B cell (primary cell): ENCODE measurements around the gene GAL3ST2. TPM values are rescaled to one million over a fixed set of nuclear protein-coding genes. Genes with fewer than 3 reads are reported as not detected.

ENCODE experiments used
- ATAC-seq: fragments of 200-7000 bp; cut with Tn5 transposase; one replicate; pipeline ENCODE4 v1.10.0; 2021; ENCODE audit warnings: low read depth, mild to moderate bottlenecking, moderate number of reproducible peaks, moderate library complexity
- CTCF ChIA-PET: fragments of 350-600 bp; sonication (Branson Sonifier 250); formaldehyde crosslinking; loops from one replicate; lab custom pipeline; 2021; ENCODE audit warnings: antibody characterized with exemption, inconsistent platforms; lab: Charles Lee
- POLR2A ChIA-PET: fragments of 350-600 bp; sonication (Branson Sonifier 250); formaldehyde crosslinking; loops from one replicate; lab custom pipeline; 2021; ENCODE audit warnings: antibody characterized with exemption; lab: Charles Lee
- DNase-seq: peaks from one replicate; pipeline ENCODE4 v3.0.0; 2013
- H2AFZ ChIP-seq: 2 replicates; pipeline ENCODE4 v1.6.1; 2012; ENCODE audit warnings: mild to moderate bottlenecking, low read depth, low read length; ENCODE audit not compliant: insufficient read depth, poor library complexity, severe bottlenecking
- H3K27ac ChIP-seq, 2 donors: 1 replicate in 1 of 2; 2 replicates in 1 of 2; pipeline ENCODE4 v1.5.1; 2012 to 2013; ENCODE audit warnings: low read length in 2 of 2, mild to moderate bottlenecking in 2 of 2, moderate library complexity in 1 of 2
- H3K27me3 ChIP-seq, 4 experiments: fragments of 200-600 bp in 1 of 4; sonication (generic) in 1 of 4; replicated peaks in 1 of 4; 1 replicate in 2 of 4; 2 replicates in 2 of 4; pipeline versions ENCODE4 v1.6.1 to v1.7.0; 2013 to 2016; ENCODE audit warnings: low read length in 3 of 4, mild to moderate bottlenecking in 2 of 4, mixed read lengths in 1 of 4, moderate library complexity in 1 of 4; ENCODE audit not compliant: insufficient read depth in 4 of 4, control insufficient read depth in 3 of 4; ENCODE audit errors: control extremely low read depth in 1 of 4
- H3K36me3 ChIP-seq, 2 experiments: replicated peaks in 1 of 2; 1 replicate in 1 of 2; 2 replicates in 1 of 2; pipeline versions ENCODE4 v1.6.1 to v1.7.1; 2013; ENCODE audit warnings: low read length in 1 of 2; ENCODE audit not compliant: insufficient read depth in 2 of 2, control insufficient read depth in 1 of 2; ENCODE audit errors: control extremely low read depth in 1 of 2, extremely low read depth in 1 of 2
- H3K4me1 ChIP-seq, 2 donors: fragments of 200-600 bp in 1 of 2; sonication (generic) in 1 of 2; 1 replicate in 1 of 2; 2 replicates in 1 of 2; pipeline versions ENCODE4 v1.5.1 to v1.6.1; 2013 to 2017; ENCODE audit warnings: low read length in 2 of 2; ENCODE audit not compliant: control insufficient read depth in 2 of 2, insufficient read depth in 2 of 2
- H3K4me2 ChIP-seq: replicated peaks from 2 replicates; pipeline ENCODE3; 2012; ENCODE audit warnings: mild to moderate bottlenecking, low read depth, low read length; ENCODE audit not compliant: poor library complexity, severe bottlenecking
- H3K4me3 ChIP-seq, 5 experiments: fragments of 200-600 bp in 1 of 5; sonication (generic) in 1 of 5; 1 replicate in 3 of 5; 2 replicates in 2 of 5; pipeline versions ENCODE4 v1.5.1 to v1.7.0; 2011 to 2016; ENCODE audit warnings: low read length in 4 of 5, mild to moderate bottlenecking in 4 of 5, low read depth in 2 of 5, control low read depth in 1 of 5, moderate library complexity in 1 of 5; ENCODE audit not compliant: insufficient read depth in 1 of 5; ENCODE audit errors: control extremely low read depth in 1 of 5, extremely low read depth in 1 of 5
- H3K79me2 ChIP-seq: fragments of 200-600 bp; sonication (generic); one replicate; pipeline ENCODE4 v1.6.0; 2016; ENCODE audit warnings: low read length; ENCODE audit not compliant: control insufficient read depth, insufficient read depth
- H3K9ac ChIP-seq: fragments of 200-600 bp; sonication (generic); 2 replicates; pipeline ENCODE4 v1.6.1; 2017; ENCODE audit warnings: mild to moderate bottlenecking, low read length, moderate library complexity
- H3K9me3 ChIP-seq, 3 donors: one replicate each; pipeline versions ENCODE4 v1.6.1 to v1.7.1; 2013; ENCODE audit warnings: low read length in 2 of 3; ENCODE audit not compliant: control insufficient read depth in 2 of 3, insufficient read depth in 1 of 3; ENCODE audit errors: control extremely low read depth in 1 of 3
- H4K20me1 ChIP-seq: 2 replicates; pipeline ENCODE4 v1.6.0; 2012; ENCODE audit warnings: mild to moderate bottlenecking, low read length; ENCODE audit not compliant: insufficient read depth, control insufficient read depth, poor library complexity, severe bottlenecking
- H3K27ac Mint-ChIP-seq: one replicate; pipeline ENCODE4 v1.8.0; 2021; ENCODE audit warnings: mixed read lengths
- H3K27me3 Mint-ChIP-seq: one replicate; pipeline ENCODE4 v1.8.0; 2021; ENCODE audit warnings: mixed read lengths
- H3K4me1 Mint-ChIP-seq: one replicate; pipeline ENCODE4 v1.8.0; 2021; ENCODE audit warnings: mixed read lengths
- H3K4me3 Mint-ChIP-seq: one replicate; pipeline ENCODE4 v1.8.0; 2021; ENCODE audit warnings: mixed read lengths
- H3K9me3 Mint-ChIP-seq: one replicate; pipeline ENCODE4 v1.8.0; 2022; ENCODE audit warnings: mixed read lengths; ENCODE audit not compliant: insufficient read depth
- EZH2 ChIP-seq: IDR thresholded peaks from 2 replicates; pipeline ENCODE4 v1.6.1; 2012; ENCODE audit warnings: borderline replicate concordance, low read depth, mild to moderate bottlenecking, moderate library complexity, low read length; ENCODE audit not compliant: insufficient read depth, poor library complexity, severe bottlenecking
- WGBS: methylation state at CpG from one replicate; pipeline ENCODE4 v1.1.5; 2013; ENCODE audit warnings: missing lambda C conversion rate; ENCODE audit not compliant: insufficient coverage; 5-methylcytosine and 5-hydroxymethylcytosine counted together
- intact Hi-C: fragments of 100-400 bp; cut with micrococcal nuclease; formaldehyde crosslinking; loops from one replicate; pipeline ENCODE4 v1.10.0; 2022
- polyA plus RNA-seq: library from polyadenylated mRNA; depleted of rRNA; stranded (reverse); fragments of >200 nt; gene quantifications from 2 replicates; pipeline ENCODE4 v1.2.3, GENCODE V29; 2012
- total RNA-seq, 2 donors: library from RNA; stranded (reverse); fragments of 120-200 nt in 1 of 2; gene quantifications; 1 replicate in 1 of 2; 2 replicates in 1 of 2; pipeline versions ENCODE4 v1.2.3 to v1.2.4, GENCODE V29; 2013 to 2022
- TF ChIP-seq, protein P1 (sequence below): fragments of 200-600 bp; IDR thresholded peaks from one replicate; pipeline ENCODE4 v1.8.0; 2022; ENCODE audit warnings: antibody characterized with exemption, mild to moderate bottlenecking

The GAL3ST2 gene
- total and polyA plus RNA-seq, 2 donors (not counting 1 experiment from before 2014, with no cell fraction given): 0.10 TPM; not detected in 1

DNA sequence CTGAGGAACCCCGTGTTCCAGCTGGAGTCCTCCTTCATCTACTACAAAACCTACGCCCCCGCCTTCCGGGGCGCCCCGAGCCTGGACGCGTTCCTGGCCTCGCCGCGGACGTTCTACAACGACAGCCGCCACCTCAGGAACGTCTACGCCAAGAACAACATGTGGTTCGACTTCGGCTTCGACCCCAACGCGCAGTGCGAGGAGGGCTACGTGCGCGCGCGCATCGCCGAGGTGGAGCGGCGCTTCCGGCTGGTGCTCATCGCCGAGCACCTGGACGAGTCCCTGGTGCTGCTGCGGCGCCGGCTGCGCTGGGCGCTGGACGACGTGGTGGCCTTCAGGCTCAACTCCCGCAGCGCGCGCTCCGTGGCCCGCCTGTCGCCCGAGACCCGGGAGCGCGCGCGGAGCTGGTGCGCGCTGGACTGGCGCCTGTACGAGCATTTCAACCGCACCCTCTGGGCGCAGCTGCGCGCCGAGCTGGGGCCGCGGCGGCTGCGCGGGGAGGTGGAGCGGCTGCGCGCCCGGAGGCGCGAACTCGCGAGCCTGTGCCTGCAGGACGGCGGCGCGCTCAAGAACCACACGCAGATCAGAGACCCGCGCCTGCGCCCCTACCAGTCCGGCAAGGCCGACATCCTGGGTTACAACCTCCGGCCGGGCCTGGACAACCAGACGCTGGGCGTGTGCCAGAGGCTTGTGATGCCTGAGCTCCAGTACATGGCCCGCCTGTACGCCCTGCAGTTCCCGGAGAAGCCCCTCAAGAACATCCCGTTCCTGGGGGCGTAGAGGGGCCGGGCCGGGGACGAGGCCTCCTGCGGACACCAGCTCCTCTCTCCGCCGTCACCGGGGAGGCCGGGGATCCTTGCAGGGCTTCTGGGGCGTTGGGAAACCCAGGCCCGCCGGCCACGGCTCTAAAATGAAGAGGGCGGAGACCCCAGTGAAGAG is 27.0 kb downstream of the GAL3ST2 start:
- Histone ChIP-seq H3K4me2 (peak overlapping the region; percentile 86), H3K9ac (peak overlapping the region; percentile 54), H3K4me1 (peaks cover 12 to 19% of the 10 kb centered on the region in 2 donors), H3K36me3 (no peaks in the 10 kb centered on the region), H3K4me3 (peak overlapping the region in 4 of 5 experiments; percentile 15 to 49 (median 44)), H3K27ac (no peak overlapping the region), H4K20me1 (no peaks in the 10 kb centered on the region), H3K27me3 (peaks cover 0 to 13% (median 10%) of the 10 kb centered on the region in 4 experiments), H3K9me3 (no peaks in the 10 kb centered on the region), H2AFZ (peak overlapping the region; percentile 50), H3K79me2 (no peaks in the 10 kb centered on the region)
- ATAC-seq (peak; percentile 47), DNase-seq (peak; percentile 71)
- H3K4me3 Mint-ChIP-seq: peak overlapping the region; percentile 72
- H3K27me3 Mint-ChIP-seq: peaks cover 9% of the 10 kb centered on the region
- ChIA-PET CTCF (interaction anchor here (1.7 kb wide), 1 partner anchor 75 kb away, joined by 3 read pairs; no protein-coding TSS in a partner anchor), POLR2A (no interaction called here)
- 4% methylated on average over 109 of the region's 109 CpGs for WGBS
- peaks cover 17% of the 10 kb centered on the region for H3K4me1 Mint-ChIP-seq
- TF ChIP-seq EZH2: no peak
- TF ChIP-seq, protein P1, sequence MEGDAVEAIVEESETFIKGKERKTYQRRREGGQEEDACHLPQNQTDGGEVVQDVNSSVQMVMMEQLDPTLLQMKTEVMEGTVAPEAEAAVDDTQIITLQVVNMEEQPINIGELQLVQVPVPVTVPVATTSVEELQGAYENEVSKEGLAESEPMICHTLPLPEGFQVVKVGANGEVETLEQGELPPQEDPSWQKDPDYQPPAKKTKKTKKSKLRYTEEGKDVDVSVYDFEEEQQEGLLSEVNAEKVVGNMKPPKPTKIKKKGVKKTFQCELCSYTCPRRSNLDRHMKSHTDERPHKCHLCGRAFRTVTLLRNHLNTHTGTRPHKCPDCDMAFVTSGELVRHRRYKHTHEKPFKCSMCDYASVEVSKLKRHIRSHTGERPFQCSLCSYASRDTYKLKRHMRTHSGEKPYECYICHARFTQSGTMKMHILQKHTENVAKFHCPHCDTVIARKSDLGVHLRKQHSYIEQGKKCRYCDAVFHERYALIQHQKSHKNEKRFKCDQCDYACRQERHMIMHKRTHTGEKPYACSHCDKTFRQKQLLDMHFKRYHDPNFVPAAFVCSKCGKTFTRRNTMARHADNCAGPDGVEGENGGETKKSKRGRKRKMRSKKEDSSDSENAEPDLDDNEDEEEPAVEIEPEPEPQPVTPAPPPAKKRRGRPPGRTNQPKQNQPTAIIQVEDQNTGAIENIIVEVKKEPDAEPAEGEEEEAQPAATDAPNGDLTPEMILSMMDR: no peak
- H3K9me3 Mint-ChIP-seq: no peaks in the 10 kb centered on the region
- no peak overlapping the region for H3K27ac Mint-ChIP-seq
- intact Hi-C loops: no loop called here
